Spleen (tissue), 7 donors: Measurements from ENCODE around the gene RNF11.

Experiments used
- POLR2A ChIP-seq, 3 donors: fragments of 450-650 bp; IDR thresholded peaks; one replicate each; pipeline ENCODE4 v1.5.1; 2017; ENCODE audit warnings: antibody characterized with exemption in 3 of 3, mild to moderate bottlenecking in 1 of 3
- POLR2AphosphoS5 ChIP-seq, 3 donors: sonication (generic); formaldehyde crosslinking; IDR thresholded peaks; one replicate each; pipeline ENCODE4 v1.5.1; 2017; ENCODE audit warnings: antibody characterized with exemption in 3 of 3
- TF ChIP-seq, protein P1 (sequence below), 11 experiments: fragments of 200-600 bp in 7 of 11; fragments of 450-650 bp in 4 of 11; sonication (generic) in 4 of 11; IDR thresholded peaks in 8 of 11; conservative IDR thresholded peaks in 3 of 11; 1 replicate in 7 of 11; 2 replicates in 4 of 11; pipeline versions ENCODE4 v1.4.0 to v1.8.0; 2016 to 2021; ENCODE audit warnings: antibody characterized with exemption in 11 of 11, inconsistent platforms in 4 of 11, mild to moderate bottlenecking in 1 of 11
- donor health status: DM: no; HTN: no; CAD: no; lungs with moderate emphysema.
- donor health status: DM: no; HTN: no; CAD: no.
- donor health status: DM: no; HTN: no; CAD: no.

DNA sequence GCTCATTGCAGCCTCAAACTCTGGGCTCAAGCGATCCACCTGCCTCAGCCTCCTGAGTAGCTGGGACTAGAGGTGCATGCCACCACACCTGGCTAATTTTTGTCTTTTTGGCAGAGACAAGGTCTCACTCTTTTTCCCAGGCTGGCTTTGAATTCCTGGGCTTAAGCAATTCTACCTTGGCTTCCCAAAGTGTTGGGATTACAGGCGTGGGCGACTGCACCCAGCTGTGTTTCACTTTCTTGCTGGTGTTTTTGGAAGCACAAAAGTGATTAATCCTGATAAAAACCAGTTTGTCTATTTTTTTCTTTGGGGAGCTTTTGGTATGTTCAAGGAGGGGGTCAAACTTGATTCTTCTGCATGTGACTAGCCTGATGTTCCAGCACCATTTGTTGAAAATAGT is 19.3 kb downstream of the RNF11 start:
- TF ChIP-seq, protein P1, sequence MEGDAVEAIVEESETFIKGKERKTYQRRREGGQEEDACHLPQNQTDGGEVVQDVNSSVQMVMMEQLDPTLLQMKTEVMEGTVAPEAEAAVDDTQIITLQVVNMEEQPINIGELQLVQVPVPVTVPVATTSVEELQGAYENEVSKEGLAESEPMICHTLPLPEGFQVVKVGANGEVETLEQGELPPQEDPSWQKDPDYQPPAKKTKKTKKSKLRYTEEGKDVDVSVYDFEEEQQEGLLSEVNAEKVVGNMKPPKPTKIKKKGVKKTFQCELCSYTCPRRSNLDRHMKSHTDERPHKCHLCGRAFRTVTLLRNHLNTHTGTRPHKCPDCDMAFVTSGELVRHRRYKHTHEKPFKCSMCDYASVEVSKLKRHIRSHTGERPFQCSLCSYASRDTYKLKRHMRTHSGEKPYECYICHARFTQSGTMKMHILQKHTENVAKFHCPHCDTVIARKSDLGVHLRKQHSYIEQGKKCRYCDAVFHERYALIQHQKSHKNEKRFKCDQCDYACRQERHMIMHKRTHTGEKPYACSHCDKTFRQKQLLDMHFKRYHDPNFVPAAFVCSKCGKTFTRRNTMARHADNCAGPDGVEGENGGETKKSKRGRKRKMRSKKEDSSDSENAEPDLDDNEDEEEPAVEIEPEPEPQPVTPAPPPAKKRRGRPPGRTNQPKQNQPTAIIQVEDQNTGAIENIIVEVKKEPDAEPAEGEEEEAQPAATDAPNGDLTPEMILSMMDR (IDR thresholded peaks at IDR 0.05 in 8 of 11, conservative IDR thresholded peaks at IDR 0.05 in 3 of 11) = no peak
- TF ChIP-seq POLR2AphosphoS5 (IDR thresholded peaks at IDR 0.05) = no peak
- TF ChIP-seq POLR2A (IDR thresholded peaks at IDR 0.05) = no peak
